ENCODE data around the gene ENKUR. TPM values are rescaled to one million over a fixed set of nuclear protein-coding genes. Genes with fewer than 3 reads are reported as not detected.

ENKUR gene
- total RNA-seq, 2 donors from 2014 or later = not detected

GRCh38 chr10:24952707-24953645 lies 63.0 kb downstream of the ENKUR start:
- DNase-seq (peak; percentile 27 to 55 (median 36)), ATAC-seq (peak; percentile 68)
- H3K9me3 ChIP-seq = no peaks in the 10 kb centered on the region
- peak overlapping the region; percentile 28 to 80 (median 53) for H3K27ac ChIP-seq
- TF ChIP-seq CTCF (IDR thresholded peaks at IDR 0.05) = peak in 6 of 7 experiments; percentile 10 to 56 (median 30)
- TF ChIP-seq POLR2A (IDR thresholded peaks at IDR 0.05) = peak in 1 of 3 donors; percentile 7
- intact Hi-C loops (cut with DNase I) = no loop called here
- no peaks in the 10 kb centered on the region for H3K27me3 ChIP-seq
- H3K4me1 ChIP-seq = peaks cover 8% of the 10 kb centered on the region
- H3K4me3 ChIP-seq = peak overlapping the region; percentile 19 to 29
- WGBS, 2 donors = 4 to 9% methylated on average over 17 to 52 of the region's 53 CpGs
- no peaks in the 10 kb centered on the region for H3K36me3 ChIP-seq (replicated peaks in 1 of 2; ENCODE audit: insufficient read depth in 1 of 2, low read depth in 2 of 2)

- WGBS, 2 donors = 6 to 45% methylated on average over 4 to 44 of the region's 56 CpGs
- DNase-seq (peak; percentile 17 to 62 (median 45)), ATAC-seq (peak; percentile 74)
- H3K27me3 ChIP-seq = no peaks in the 10 kb centered on the region
- intact Hi-C loops (cut with DNase I) = no loop called here
- H3K9me3 ChIP-seq = no peaks in the 10 kb centered on the region
- H3K4me1 ChIP-seq = peaks cover 8% of the 10 kb centered on the region
- TF ChIP-seq CTCF (IDR thresholded peaks at IDR 0.05) (peak in 1 of 7 experiments; percentile 14), POLR2A (IDR thresholded peaks at IDR 0.05) (no peak)
- H3K4me3 ChIP-seq = peak within 1 kb of the TSS; percentile 19 to 29
- no peaks in the 10 kb centered on the region for H3K36me3 ChIP-seq (replicated peaks in 1 of 2; ENCODE audit: insufficient read depth in 1 of 2, low read depth in 2 of 2)
- peak within 1 kb of the TSS; percentile 28 to 80 (median 53) for H3K27ac ChIP-seq
These were observed 63.7 kb downstream of the ENKUR start, which contains the start of gene PRTFDC1 for GRCh38 chr10:24952143-24952706. TSS of gene PRTFDC1 (minus strand) at chr10:24952606. CDS start at chr10:24952575, 31 bp downstream.

- H3K9me3 ChIP-seq = no peaks in the 10 kb centered on the region
- H3K4me1 ChIP-seq = peaks cover 8% of the 10 kb centered on the region
- no peak for ATAC-seq
- peak in 3 of 4 donors; percentile 9 to 30 (median 30) for DNase-seq
- TF ChIP-seq POLR2A (IDR thresholded peaks at IDR 0.05) (no peak), CTCF (IDR thresholded peaks at IDR 0.05) (no peak)
- intact Hi-C loops (cut with DNase I) = no loop called here
- peak overlapping the region in 3 of 4 donors; percentile 45 to 80 (median 61) for H3K27ac ChIP-seq
- H3K27me3 ChIP-seq = no peaks in the 10 kb centered on the region
- WGBS, 2 donors = 68 to 71% methylated on average over 9 to 10 of the region's 10 CpGs
- no peak overlapping the region for H3K4me3 ChIP-seq
- no peaks in the 10 kb centered on the region for H3K36me3 ChIP-seq (replicated peaks in 1 of 2; ENCODE audit: insufficient read depth in 1 of 2, low read depth in 2 of 2)
These were observed 64.5 kb downstream of the ENKUR start for GRCh38 chr10:24951201-24952142.

- DNase-seq (no peak), ATAC-seq (no peak)
- H3K9me3 ChIP-seq = no peaks in the 10 kb centered on the region
- TF ChIP-seq CTCF (IDR thresholded peaks at IDR 0.05) = no peak
- TF ChIP-seq POLR2A (IDR thresholded peaks at IDR 0.05) = no peak
- H3K27me3 ChIP-seq = no peaks in the 10 kb centered on the region
- 77 to 79% methylated on average over 5 of the region's 5 CpGs for WGBS, 2 donors
- intact Hi-C loops (cut with DNase I) = no loop called here
- no peak overlapping the region for H3K27ac ChIP-seq
- H3K4me1 ChIP-seq = peaks cover 8% of the 10 kb centered on the region
- H3K4me3 ChIP-seq = no peak overlapping the region
- no peaks in the 10 kb centered on the region for H3K36me3 ChIP-seq (replicated peaks in 1 of 2; ENCODE audit: insufficient read depth in 1 of 2, low read depth in 2 of 2)
These were observed 65.5 kb downstream of the ENKUR start for GRCh38 chr10:24950439-24950838.
